Spleen (tissue), 7 donors: Measurements from ENCODE around the gene ANKRD11.

Experiments used
- CTCF ChIP-seq, 11 experiments: fragments of 200-600 bp in 7 of 11; fragments of 450-650 bp in 4 of 11; sonication (generic) in 4 of 11; IDR thresholded peaks in 8 of 11; conservative IDR thresholded peaks in 3 of 11; 1 replicate in 7 of 11; 2 replicates in 4 of 11; pipeline versions ENCODE4 v1.4.0 to v1.8.0; 2016 to 2021; ENCODE audit warnings: antibody characterized with exemption in 11 of 11, inconsistent platforms in 4 of 11, mild to moderate bottlenecking in 1 of 11
- POLR2A ChIP-seq, 3 donors: fragments of 450-650 bp; IDR thresholded peaks; one replicate each; pipeline ENCODE4 v1.5.1; 2017; ENCODE audit warnings: antibody characterized with exemption in 3 of 3, mild to moderate bottlenecking in 1 of 3
- donor health status: DM: no; HTN: no; CAD: no; lungs with moderate emphysema.
- donor health status: DM: no; HTN: no; CAD: no.
- donor health status: DM: no; HTN: no; CAD: no.

- TF ChIP-seq CTCF (IDR thresholded peaks at IDR 0.05 in 8 of 11, conservative IDR thresholded peaks at IDR 0.05 in 3 of 11) (no peak), POLR2A (IDR thresholded peaks at IDR 0.05) (no peak)
These were observed 124.4 kb downstream of the ANKRD11 start for GRCh38 chr16:89365996-89366395.
